GM19023 (cell line): ENCODE measurements around the gene PIK3C3.
A peak's percentile ranks its signal among the peaks of the same experiment; 100 is the strongest.

Source experiments
- ATAC-seq: cut with Tn5 transposase; IDR thresholded peaks from one replicate; pipeline ENCODE4 v1.9.1; 2021; ENCODE audit warnings: mild to moderate bottlenecking, moderate library complexity; ENCODE audit not compliant: unreplicated experiment

Gene PIK3C3

DNA sequence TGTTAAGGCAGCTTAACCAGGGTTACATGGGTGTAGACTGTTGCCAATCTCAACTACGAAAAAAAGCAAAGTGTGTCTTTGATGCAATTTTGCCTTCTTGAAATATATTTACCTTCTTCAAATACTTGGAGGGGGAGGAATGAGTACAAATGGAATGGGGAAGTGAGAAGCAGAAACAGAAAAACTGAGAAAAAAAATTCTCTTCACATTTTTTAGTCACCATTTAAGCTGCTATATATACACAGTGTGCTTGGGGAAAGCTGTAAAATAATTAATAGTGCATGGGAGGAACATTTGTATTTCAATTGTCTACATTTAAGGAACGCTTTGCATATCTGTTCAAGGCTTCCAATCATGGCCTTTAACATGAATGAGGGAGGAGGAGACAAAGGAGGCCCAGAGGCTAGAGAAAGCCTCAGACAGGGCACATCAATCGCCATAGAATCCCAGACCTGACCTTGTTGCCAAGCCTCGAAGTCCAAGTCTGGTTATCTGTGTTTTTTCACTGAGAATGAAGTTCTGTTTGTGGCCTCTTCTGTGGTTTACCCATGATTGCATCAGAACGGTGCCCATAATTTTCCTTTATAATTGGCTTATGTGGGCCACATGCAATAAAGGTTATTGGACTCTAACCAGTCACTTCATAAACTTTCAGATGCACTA is 158.6 kb downstream of the PIK3C3 start:
- peak; percentile 35 for ATAC-seq

DNA sequence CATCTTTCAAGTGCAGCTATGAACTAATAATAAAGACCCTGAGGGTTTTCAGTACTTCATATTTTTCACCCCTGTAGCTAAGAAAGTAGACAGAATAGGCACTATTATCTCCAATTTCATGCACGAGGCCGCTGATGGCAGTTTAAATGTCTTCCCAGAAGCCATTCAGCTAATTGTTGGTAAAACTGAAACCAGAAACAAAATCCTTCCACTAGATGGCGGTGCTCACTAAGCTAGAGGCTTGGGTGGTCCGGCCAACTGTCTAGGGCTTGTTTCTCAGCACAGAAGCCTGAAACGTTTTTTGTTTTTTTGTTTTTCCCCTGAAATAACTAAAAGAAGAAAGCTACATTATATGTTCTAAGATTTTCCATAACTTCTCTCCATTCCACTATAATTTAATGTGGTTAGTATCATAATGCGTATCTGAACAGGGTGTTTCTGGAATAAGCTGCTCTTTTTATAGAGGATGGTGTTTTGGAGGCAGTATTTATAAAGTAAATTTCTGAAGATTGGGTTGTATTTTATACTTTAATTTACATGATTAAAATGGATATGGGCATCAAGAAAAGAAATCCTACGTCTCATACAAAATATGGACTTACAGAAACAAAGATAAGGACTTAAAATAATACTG is 159.4 kb downstream of the PIK3C3 start:
- peak; percentile 82 for ATAC-seq

DNA sequence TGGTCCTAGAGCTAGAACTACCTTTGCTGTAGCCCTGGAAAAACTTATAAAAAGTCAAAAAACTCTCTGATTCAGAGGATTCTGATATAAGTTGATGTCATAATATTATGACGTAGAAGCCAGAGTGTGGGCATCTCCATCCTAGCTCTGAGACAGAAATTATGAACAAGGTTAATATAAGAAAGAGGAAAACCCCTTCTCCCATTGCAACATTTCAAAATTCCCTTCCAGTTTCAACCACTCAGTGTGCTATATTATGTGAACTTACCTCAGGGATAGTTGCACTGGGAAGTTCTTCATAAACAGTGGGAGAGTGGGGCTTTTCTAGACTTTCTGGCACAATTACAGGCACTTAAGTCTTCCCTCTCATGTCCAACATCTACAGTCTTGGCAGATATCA is 171.6 kb downstream of the PIK3C3 start:
- ATAC-seq = no peak

DNA sequence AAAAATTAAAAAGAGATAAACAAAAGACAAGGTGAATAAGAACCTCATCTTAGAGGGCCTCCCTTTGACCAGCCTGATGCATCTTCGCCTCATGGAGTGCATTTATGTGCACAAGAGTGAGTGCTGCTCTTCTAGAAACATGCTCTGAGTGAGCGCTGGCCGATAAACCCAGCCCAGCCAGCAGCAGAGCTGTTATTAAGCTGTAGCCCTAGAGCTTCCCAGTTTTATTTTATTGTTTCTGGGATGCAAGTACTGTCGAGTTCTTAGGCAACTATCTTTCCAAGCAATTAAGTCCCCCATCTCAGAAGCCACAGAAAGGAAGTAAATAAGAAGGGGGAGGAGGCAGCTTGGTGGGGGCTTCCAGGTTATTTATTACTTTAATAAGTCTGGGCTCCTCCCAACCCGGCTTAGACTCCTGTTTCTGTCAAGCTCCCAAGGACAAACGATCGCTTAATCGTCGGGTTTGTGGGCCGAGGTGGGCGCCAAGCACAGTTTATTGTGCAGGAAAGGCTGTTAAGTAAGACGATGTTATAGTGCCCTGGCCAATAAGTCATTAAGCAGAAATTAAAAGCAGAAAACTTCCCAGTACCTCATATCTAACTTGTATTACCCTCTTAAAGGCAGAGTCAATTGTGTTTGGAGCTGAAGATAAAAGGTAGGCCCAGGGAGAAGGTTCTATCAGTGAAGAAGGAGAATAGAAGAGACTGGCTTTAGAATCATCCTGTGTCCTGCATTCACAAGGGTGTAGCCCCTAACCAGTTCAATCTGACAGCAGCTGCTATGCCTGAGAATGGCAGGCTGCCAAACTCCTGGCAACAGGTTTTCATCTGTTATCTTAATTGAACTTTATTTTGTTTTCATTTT is 176.3 kb downstream of the PIK3C3 start:
- ATAC-seq = no peak

DNA sequence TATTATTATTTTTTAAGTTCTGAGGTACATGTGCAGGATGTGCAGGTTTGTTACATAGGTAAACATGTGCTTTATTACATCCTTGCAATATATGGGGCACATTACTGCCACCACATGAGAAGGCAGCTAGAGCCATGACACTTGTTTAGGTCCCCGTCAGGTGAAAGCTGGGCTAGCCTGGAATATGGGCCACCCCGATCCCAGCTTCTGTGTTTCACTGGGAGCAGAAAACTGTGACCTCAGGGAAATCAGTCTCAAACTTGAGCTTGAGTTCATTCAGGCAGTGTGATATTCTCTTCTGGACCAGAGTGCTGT is 176.9 kb downstream of the PIK3C3 start:
- ATAC-seq = no peak
